Measurements from ENCODE around the gene SND1.
"Not testable (repeated sequence)": the region's sequence is repeated elsewhere in the genome, so short reads cannot be mapped to it uniquely, and the experiment has no call there.

SND1 gene

GRCh38 chr7:128108641-128109423 lies 456.8 kb downstream of the SND1 start:
- no peak for DNase-seq

DNA sequence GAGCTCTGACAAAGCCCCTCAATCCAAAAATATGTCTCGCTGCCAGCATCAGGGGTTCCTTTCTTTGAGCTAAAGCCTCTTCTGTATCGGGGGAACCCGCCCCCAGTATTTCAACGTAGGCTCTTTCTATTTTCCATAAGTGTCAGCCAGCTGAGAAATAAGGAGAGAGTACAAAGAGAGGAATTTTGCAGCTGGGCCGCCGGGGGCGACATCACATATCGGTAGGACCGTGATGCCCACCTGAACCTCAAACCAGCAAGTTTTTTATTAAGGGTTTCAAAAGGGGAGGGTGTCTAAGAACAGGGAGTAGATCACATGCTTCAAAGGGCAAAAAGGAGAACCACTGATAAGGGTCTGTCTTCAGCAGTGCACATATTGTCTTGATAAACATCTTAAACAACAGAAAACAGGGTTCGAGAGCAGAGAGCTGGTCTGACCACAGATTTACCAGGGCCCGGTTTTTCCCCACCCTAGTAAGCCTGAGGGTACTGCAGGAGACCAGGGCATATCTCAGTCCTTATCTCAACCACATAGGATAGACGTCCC lies 457.5 kb downstream of the SND1 start:
- DNase-seq = not testable (repeated sequence)

- no peak for DNase-seq
These were observed 458.8 kb downstream of the SND1 start for GRCh38 chr7:128110641-128111364.

- no peak for DNase-seq
These were observed 460.2 kb downstream of the SND1 start for GRCh38 chr7:128112018-128112780.

DNA sequence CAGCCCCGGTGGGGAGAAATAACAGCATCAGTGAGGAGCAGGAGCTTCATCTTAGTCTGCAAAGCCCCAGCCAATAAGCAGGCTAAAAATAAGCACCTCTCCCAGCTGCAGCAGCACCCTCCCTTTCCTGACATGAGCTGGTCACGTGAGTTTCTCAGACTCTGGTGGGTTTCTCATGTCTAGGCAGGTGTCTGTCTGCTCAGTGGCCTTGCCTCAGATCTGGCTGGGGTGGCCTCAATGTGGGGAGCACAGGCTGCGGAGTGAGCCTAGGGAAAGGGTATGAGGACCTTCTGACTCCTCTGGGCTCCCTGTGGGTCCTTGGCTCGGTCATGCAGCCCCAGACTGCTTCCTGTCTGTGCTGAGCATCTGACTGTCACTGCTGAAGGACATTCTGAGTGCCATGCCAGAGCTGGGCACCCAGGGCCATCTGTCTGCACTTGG lies 460.8 kb downstream of the SND1 start:
- DNase-seq = no peak

- DNase-seq = no peak
These were observed 461.8 kb downstream of the SND1 start for GRCh38 chr7:128113839-128114238.

DNA sequence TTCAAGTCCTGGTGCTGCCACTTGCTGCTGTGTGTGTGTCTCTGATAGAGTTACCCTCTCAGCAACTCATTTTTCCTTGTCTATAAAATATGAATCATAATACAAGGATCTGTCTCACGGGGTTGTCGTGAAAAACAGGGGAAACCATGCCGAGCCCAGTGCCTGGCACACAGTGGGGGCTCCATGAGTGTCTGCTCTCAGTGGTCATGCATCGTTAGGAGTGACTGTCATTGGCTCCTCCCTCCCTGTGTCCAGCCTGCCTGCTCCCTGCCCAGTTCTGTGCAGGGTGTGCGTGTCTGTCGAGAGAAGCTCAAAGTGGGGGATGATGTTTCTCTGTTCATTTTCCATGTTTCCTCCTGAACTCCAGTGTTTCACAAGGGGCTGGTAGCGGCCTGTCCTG lies 462.8 kb downstream of the SND1 start:
- no peak for DNase-seq

GRCh38 chr7:128115336-128115820 lies 463.4 kb downstream of the SND1 start:
- DNase-seq = no peak

GRCh38 chr7:128115821-128116723 lies 464.1 kb downstream of the SND1 start:
- DNase-seq = no peak

DNA sequence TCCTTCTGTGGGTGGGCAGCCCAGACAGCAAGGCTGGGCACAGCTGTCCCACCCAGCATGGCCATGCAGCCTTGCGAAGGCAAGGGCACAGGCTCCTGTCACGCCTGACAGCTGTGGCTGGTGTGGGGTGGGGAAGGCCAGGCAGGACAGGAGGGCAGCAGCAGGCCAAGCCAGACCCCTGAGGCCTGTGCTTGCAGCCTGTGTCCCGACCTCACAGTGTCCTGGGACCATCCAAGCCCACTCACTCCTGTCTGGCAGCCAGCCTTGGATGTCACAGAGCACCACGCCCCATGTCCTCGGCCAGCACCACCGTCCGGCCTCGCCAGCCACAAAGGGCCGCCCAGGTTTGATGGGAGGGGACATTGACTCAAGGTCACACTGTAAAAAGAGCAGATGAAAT lies 464.7 kb downstream of the SND1 start:
- DNase-seq = no peak

- no peak for DNase-seq
These were observed 465.7 kb downstream of the SND1 start for GRCh38 chr7:128117691-128118090.

DNA sequence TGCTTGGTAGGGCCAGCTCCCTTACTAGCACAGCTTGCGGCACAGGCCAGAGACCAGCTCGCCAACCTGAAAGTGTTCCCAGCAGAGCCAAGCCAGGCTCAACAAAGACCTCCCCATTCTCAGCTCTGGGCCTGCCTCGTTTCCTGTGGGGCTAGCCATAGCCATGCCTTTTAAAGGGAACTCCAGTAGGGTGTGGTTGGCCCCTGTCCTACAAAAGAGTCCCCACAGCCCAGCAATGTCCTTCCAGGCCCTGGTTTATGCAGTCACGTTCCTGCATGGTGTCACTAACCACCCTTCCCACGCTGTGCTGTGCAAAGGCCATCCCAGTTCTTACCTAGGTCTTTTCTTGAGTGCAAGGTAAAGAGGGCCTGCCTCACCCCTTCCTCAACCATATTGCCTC lies 467.0 kb downstream of the SND1 start:
- no peak for DNase-seq

- DNase-seq = no peak
These were observed 468.1 kb downstream of the SND1 start for GRCh38 chr7:128120116-128120515.

GRCh38 chr7:128120976-128121490 lies 469.0 kb downstream of the SND1 start:
- DNase-seq = no peak

- no peak for DNase-seq
These were observed 469.9 kb downstream of the SND1 start for GRCh38 chr7:128121711-128122530.

DNA sequence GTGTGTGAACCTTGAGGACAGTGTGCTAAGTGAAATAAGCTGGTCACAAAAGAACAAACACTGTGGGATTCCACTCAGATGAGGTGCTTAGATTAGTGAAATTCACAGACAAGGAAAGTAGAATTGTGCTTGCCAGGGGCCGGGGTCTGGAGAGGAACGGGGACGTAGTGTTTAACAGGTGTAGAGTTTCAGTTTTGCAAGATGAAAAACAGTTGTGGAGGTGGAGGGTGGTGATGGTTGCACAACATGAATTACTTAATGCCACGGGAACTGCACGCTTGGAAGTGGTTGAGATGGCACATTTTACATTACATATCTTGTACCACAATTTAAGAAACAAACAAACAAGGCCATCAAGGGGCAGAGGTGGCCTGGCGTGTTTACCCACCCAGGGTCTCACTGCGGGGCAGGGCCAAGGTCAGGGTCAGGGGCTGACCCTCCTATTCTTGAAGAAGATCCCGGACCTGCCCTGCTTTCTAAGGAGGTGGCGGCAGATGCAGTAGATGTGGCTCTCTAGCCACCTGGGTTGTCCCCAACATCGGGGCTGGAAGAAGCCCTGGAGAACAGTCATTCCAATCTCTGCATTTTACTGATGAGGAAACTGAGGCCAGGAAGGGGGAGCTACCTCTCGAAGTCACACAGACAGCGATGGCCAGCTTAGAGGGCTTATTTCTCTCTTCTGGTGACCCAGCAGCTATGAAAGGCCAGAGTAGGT lies 470.7 kb downstream of the SND1 start:
- no peak for DNase-seq

GRCh38 chr7:128123291-128124037 lies 471.5 kb downstream of the SND1 start:
- no peak for DNase-seq

DNA sequence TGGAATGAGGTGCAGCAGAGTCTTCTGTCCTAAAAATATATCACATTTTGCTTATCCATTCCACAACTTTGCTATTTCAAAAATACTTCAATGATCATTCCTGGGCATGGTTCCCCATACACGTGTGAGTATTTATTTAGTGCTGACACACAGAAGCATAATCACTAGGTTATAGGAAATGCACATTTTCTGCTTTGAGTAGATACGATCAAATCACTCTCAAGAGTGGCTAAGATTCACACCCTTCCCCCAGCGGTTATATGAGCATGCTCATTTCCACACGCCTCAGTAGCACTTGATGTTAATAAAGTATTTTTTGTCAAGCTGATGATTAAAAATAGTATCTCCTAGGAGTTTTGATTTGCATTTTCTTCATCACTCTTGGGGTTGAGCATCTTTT lies 472.8 kb downstream of the SND1 start:
- DNase-seq = no peak

GRCh38 chr7:128125816-128126215 lies 473.8 kb downstream of the SND1 start:
- DNase-seq = no peak

Data from stimulated activated CD4-positive, alpha-beta T cell treated with anti-CD3 and anti-CD28 coated beads, Interleukin-4, amount 100 ng/mL, for 1 hour (primary cell).